ENCODE measurements around the gene DIP2C. TPM values are rescaled to one million over a fixed set of nuclear protein-coding genes. Genes with fewer than 3 reads are reported as not detected.
"Not testable (repeated sequence)": the region's sequence is repeated elsewhere in the genome, so short reads cannot be mapped to it uniquely, and the experiment has no call there.

DIP2C gene
- polyA plus RNA-seq, 4 donors = 3.1 to 13.3 (median 4.7) TPM

DNA sequence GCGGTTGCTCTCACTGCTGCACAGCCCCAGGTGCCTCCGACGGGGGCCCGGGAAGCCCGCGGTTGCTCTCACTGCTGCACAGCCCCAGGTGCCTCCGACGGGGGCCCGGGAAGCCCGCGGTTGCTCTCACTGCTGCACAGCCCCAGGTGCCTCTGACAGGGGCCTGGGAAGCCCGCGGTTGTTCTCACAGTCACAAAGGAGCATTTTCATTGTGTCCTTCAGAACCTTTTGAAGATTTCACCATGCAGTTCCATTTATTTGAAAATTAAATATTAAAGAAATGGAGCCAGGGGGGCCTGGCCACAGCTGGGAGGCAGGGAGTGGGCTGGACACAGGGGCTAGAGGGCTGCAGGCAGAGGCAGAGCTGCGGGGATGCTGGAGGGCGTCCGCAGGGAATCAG is 321.4 kb downstream of the DIP2C start:
- H3K4me3 ChIP-seq (ENCODE audit: low read depth in 1 of 3, low read length in 3 of 3) = not testable (repeated sequence)

GRCh38 chr10:367636-368035 is 321.8 kb downstream of the DIP2C start:
- 90 to 95% (median 93%) methylated on average over 16 to 20 of the region's 25 CpGs for WGBS, 3 donors
- DNase-seq (no peak), FAIRE-seq (no peak)
- Histone ChIP-seq H3K4me1 (ENCODE audit: control insufficient read depth in 3 of 3, insufficient read depth in 2 of 3, low read depth in 1 of 3, low read length in 2 of 3) (peaks cover 0 to 26% (median 0%) of the 10 kb centered on the region in 3 donors), H3K36me3 (ENCODE audit: control insufficient read depth in 3 of 3, insufficient read depth in 2 of 3, low read depth in 1 of 3, low read length in 3 of 3) (peaks cover 0 to 60% (median 0%) of the 10 kb centered on the region in 3 donors), H3K4me3 (ENCODE audit: low read depth in 1 of 3, low read length in 3 of 3) (no peak overlapping the region), H3K27me3 (ENCODE audit: control insufficient read depth in 3 of 3, insufficient read depth in 3 of 3, low read length in 3 of 3) (no peaks in the 10 kb centered on the region), H3K27ac (ENCODE audit: low read depth in 1 of 3, low read length in 2 of 3) (no peak overlapping the region), H3K9me3 (ENCODE audit: control insufficient read depth in 2 of 2, insufficient read depth in 1 of 2, low read depth in 1 of 2, low read length in 1 of 2) (peaks cover 0 to 3% of the 10 kb centered on the region in 2 donors)

More for the DNA sequence above, 321.4 kb downstream of the DIP2C start:
- 94 to 97% (median 95%) methylated on average over 10 of the region's 16 CpGs for WGBS, 3 donors
- not testable (repeated sequence) for H3K27me3 ChIP-seq (ENCODE audit: control insufficient read depth in 3 of 3, insufficient read depth in 3 of 3, low read length in 3 of 3); H3K9me3 ChIP-seq (ENCODE audit: control insufficient read depth in 2 of 2, insufficient read depth in 1 of 2, low read depth in 1 of 2, low read length in 1 of 2); DNase-seq; FAIRE-seq; H3K27ac ChIP-seq (ENCODE audit: low read depth in 1 of 3, low read length in 2 of 3)
- Histone ChIP-seq H3K4me1 (ENCODE audit: control insufficient read depth in 3 of 3, insufficient read depth in 2 of 3, low read depth in 1 of 3, low read length in 2 of 3) (peaks cover 0 to 31% (median 0%) of the 10 kb centered on the region in 3 donors), H3K36me3 (ENCODE audit: control insufficient read depth in 3 of 3, insufficient read depth in 2 of 3, low read depth in 1 of 3, low read length in 3 of 3) (peaks cover 0 to 56% (median 0%) of the 10 kb centered on the region in 3 donors)

DNA sequence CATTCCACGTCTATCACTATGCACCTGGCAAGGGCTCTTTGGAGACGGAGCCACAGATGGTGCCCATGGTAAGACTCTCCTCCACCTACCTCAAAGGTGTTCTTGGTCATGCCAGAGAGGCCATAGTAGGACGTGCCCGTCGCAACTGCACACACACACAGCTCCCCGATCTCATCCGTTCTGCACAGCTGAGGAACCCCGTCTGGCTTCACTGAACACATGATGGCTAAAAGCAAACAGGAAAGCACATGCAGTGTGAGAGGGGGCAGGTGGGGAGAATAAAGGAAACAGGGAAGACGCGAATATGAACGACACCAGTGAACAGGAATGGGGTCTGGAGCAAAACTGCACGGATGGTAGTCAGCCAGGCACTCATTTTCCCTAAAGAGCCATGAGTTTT is 323.3 kb downstream of the DIP2C start:
- no peak overlapping the region for H3K4me3 ChIP-seq (ENCODE audit: low read depth in 1 of 3, low read length in 3 of 3)
- DNase-seq (no peak), FAIRE-seq (no peak)
- H3K36me3 ChIP-seq (ENCODE audit: control insufficient read depth in 3 of 3, insufficient read depth in 2 of 3, low read depth in 1 of 3, low read length in 3 of 3) = peaks cover 0 to 70% (median 2%) of the 10 kb centered on the region in 3 donors
- H3K27me3 ChIP-seq (ENCODE audit: control insufficient read depth in 3 of 3, insufficient read depth in 3 of 3, low read length in 3 of 3) = no peaks in the 10 kb centered on the region
- peaks cover 0 to 3% of the 10 kb centered on the region in 2 donors for H3K9me3 ChIP-seq (ENCODE audit: control insufficient read depth in 2 of 2, insufficient read depth in 1 of 2, low read depth in 1 of 2, low read length in 1 of 2)
- WGBS, 3 donors = 93 to 98% (median 95%) methylated on average over 12 of the region's 12 CpGs
- H3K4me1 ChIP-seq (ENCODE audit: control insufficient read depth in 3 of 3, insufficient read depth in 2 of 3, low read depth in 1 of 3, low read length in 2 of 3) = peaks cover 0 to 28% (median 0%) of the 10 kb centered on the region in 3 donors
- no peak overlapping the region for H3K27ac ChIP-seq (ENCODE audit: low read depth in 1 of 3, low read length in 2 of 3)

DNA sequence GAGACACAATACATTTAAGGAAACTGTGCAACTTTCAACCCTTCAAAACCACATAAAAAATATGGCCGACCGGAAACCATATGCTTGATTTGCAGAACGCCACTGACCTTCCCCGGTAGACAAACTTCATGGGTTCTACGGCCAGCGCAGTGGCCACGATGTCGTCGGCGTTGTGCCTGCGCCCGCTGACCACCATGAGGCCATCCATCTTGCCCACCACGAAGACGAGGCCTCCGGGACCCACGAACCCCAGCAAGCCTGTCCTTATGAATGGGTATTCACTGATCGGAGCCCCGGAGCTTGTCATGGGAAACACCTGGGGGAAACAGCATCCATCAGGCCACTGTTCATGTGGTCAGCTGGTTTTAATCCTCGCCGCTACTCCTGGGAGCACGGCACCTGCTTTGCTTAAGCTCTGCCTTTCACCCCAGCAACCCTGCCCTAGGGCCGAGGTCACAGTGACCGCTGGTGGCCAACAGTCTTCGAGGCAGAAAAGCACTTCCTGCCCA is 325.1 kb downstream of the DIP2C start:
- no peak for FAIRE-seq
- 94 to 97% (median 96%) methylated on average over 24 of the region's 24 CpGs for whole genome bisulfite sequencing, 3 donors
- Histone ChIP-seq H3K27me3 (ENCODE audit: control insufficient read depth in 3 of 3, insufficient read depth in 3 of 3, low read length in 3 of 3) (no peaks in the 10 kb centered on the region), H3K9me3 (ENCODE audit: control insufficient read depth in 2 of 2, insufficient read depth in 1 of 2, low read depth in 1 of 2, low read length in 1 of 2) (peaks cover 0 to 3% of the 10 kb centered on the region in 2 donors), H3K36me3 (ENCODE audit: control insufficient read depth in 3 of 3, insufficient read depth in 2 of 3, low read depth in 1 of 3, low read length in 3 of 3) (peaks cover 0 to 74% (median 2%) of the 10 kb centered on the region in 3 donors), H3K4me1 (ENCODE audit: control insufficient read depth in 3 of 3, insufficient read depth in 2 of 3, low read depth in 1 of 3, low read length in 2 of 3) (peaks cover 0 to 43% (median 0%) of the 10 kb centered on the region in 3 donors), H3K4me3 (ENCODE audit: low read depth in 1 of 3, low read length in 3 of 3) (no peak overlapping the region), H3K27ac (ENCODE audit: low read depth in 1 of 3, low read length in 2 of 3) (peak overlapping the region in 1 of 3 donors; percentile 57)
- DNase-seq = no peak

GRCh38 chr10:363152-363551 is 326.3 kb downstream of the DIP2C start:
- H3K27me3 ChIP-seq (ENCODE audit: control insufficient read depth in 3 of 3, insufficient read depth in 3 of 3, low read length in 3 of 3) = no peaks in the 10 kb centered on the region
- WGBS, 3 donors = 95 to 97% (median 95%) methylated on average over 12 to 24 of the region's 24 CpGs
- no peak overlapping the region for H3K27ac ChIP-seq (ENCODE audit: low read depth in 1 of 3, low read length in 2 of 3)
- peaks cover 0 to 43% (median 0%) of the 10 kb centered on the region in 3 donors for H3K4me1 ChIP-seq (ENCODE audit: control insufficient read depth in 3 of 3, insufficient read depth in 2 of 3, low read depth in 1 of 3, low read length in 2 of 3)
- DNase-seq (no peak), FAIRE-seq (no peak)
- H3K9me3 ChIP-seq (ENCODE audit: control insufficient read depth in 2 of 2, insufficient read depth in 1 of 2, low read depth in 1 of 2, low read length in 1 of 2) = peaks cover 0 to 3% of the 10 kb centered on the region in 2 donors
- no peak overlapping the region for H3K4me3 ChIP-seq (ENCODE audit: low read depth in 1 of 3, low read length in 3 of 3)
- peaks cover 0 to 69% (median 2%) of the 10 kb centered on the region in 3 donors for H3K36me3 ChIP-seq (ENCODE audit: control insufficient read depth in 3 of 3, insufficient read depth in 2 of 3, low read depth in 1 of 3, low read length in 3 of 3)

GRCh38 chr10:361203-362081 is 328.0 kb downstream of the DIP2C start:
- H3K4me3 ChIP-seq (ENCODE audit: low read depth in 1 of 3, low read length in 3 of 3) = no peak overlapping the region
- peak in 1 of 2 donors; percentile 59 for DNase-seq
- H3K4me1 ChIP-seq (ENCODE audit: control insufficient read depth in 3 of 3, insufficient read depth in 2 of 3, low read depth in 1 of 3, low read length in 2 of 3) = peaks cover 0 to 43% (median 0%) of the 10 kb centered on the region in 3 donors
- FAIRE-seq = no peak
- H3K27me3 ChIP-seq (ENCODE audit: control insufficient read depth in 3 of 3, insufficient read depth in 3 of 3, low read length in 3 of 3) = no peaks in the 10 kb centered on the region
- peak overlapping the region in 1 of 3 donors; percentile 75 for H3K27ac ChIP-seq (ENCODE audit: low read depth in 1 of 3, low read length in 2 of 3)
- WGBS, 3 donors = 78 to 92% (median 82%) methylated on average over 23 of the region's 23 CpGs
- H3K36me3 ChIP-seq (ENCODE audit: control insufficient read depth in 3 of 3, insufficient read depth in 2 of 3, low read depth in 1 of 3, low read length in 3 of 3) = peaks cover 0 to 73% (median 2%) of the 10 kb centered on the region in 3 donors
- H3K9me3 ChIP-seq (ENCODE audit: control insufficient read depth in 2 of 2, insufficient read depth in 1 of 2, low read depth in 1 of 2, low read length in 1 of 2) = peaks cover 0 to 3% of the 10 kb centered on the region in 2 donors

- Histone ChIP-seq H3K27ac (ENCODE audit: low read depth in 1 of 3, low read length in 2 of 3) (peak overlapping the region in 1 of 3 donors; percentile 75), H3K27me3 (ENCODE audit: control insufficient read depth in 3 of 3, insufficient read depth in 3 of 3, low read length in 3 of 3) (no peaks in the 10 kb centered on the region), H3K4me3 (ENCODE audit: low read depth in 1 of 3, low read length in 3 of 3) (no peak overlapping the region), H3K36me3 (ENCODE audit: control insufficient read depth in 3 of 3, insufficient read depth in 2 of 3, low read depth in 1 of 3, low read length in 3 of 3) (peaks cover 0 to 73% (median 2%) of the 10 kb centered on the region in 3 donors), H3K4me1 (ENCODE audit: control insufficient read depth in 3 of 3, insufficient read depth in 2 of 3, low read depth in 1 of 3, low read length in 2 of 3) (peaks cover 0 to 40% (median 0%) of the 10 kb centered on the region in 3 donors), H3K9me3 (ENCODE audit: control insufficient read depth in 2 of 2, insufficient read depth in 1 of 2, low read depth in 1 of 2, low read length in 1 of 2) (peaks cover 0 to 3% of the 10 kb centered on the region in 2 donors)
- FAIRE-seq (no peak), DNase-seq (peak in 1 of 2 donors; percentile 50)
- 75 to 87% (median 85%) methylated on average over 6 of the region's 6 CpGs for WGBS, 3 donors
Measured at GRCh38 chr10:360653-361052, 328.8 kb downstream of the DIP2C start.

DNA sequence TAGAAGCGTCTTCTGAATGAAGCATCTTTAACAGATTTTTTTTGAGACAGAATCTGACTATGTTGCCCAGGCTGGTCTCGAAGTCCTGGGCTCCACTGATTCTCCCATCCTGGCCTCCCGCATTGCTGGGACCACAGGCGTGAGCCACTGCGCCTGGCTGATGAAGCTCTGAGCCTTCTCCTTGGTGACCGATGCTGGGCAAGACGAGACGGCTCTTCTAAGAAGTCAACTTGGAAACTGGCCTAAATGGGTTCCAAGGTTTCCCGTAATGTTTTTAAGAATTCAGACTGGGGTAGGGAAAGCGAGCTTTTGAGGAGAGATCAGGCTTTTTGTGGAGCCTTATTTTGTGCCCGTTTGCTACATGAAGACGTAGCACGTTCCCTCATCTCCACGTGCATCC is 329.7 kb downstream of the DIP2C start:
- peaks cover 0 to 75% (median 2%) of the 10 kb centered on the region in 3 donors for H3K36me3 ChIP-seq (ENCODE audit: control insufficient read depth in 3 of 3, insufficient read depth in 2 of 3, low read depth in 1 of 3, low read length in 3 of 3)
- peak overlapping the region in 1 of 3 donors; percentile 75 for H3K27ac ChIP-seq (ENCODE audit: low read depth in 1 of 3, low read length in 2 of 3)
- H3K9me3 ChIP-seq (ENCODE audit: control insufficient read depth in 2 of 2, insufficient read depth in 1 of 2, low read depth in 1 of 2, low read length in 1 of 2) = peaks cover 0 to 3% of the 10 kb centered on the region in 2 donors
- no peak overlapping the region for H3K4me3 ChIP-seq (ENCODE audit: low read depth in 1 of 3, low read length in 3 of 3)
- DNase-seq (no peak), FAIRE-seq (no peak)
- WGBS, 3 donors = 93 to 97% (median 93%) methylated on average over 14 of the region's 14 CpGs
- H3K27me3 ChIP-seq (ENCODE audit: control insufficient read depth in 3 of 3, insufficient read depth in 3 of 3, low read length in 3 of 3) = no peaks in the 10 kb centered on the region
- peaks cover 0 to 32% (median 0%) of the 10 kb centered on the region in 3 donors for H3K4me1 ChIP-seq (ENCODE audit: control insufficient read depth in 3 of 3, insufficient read depth in 2 of 3, low read depth in 1 of 3, low read length in 2 of 3)

All from small intestine (tissue), 7 donors.